B cell (primary cell): ENCODE measurements around the gene PRPF38A. TPM values are rescaled to one million over a fixed set of nuclear protein-coding genes. Genes with fewer than 3 reads are reported as not detected.

Experiments used
- ATAC-seq: fragments of 200-7000 bp; cut with Tn5 transposase; one replicate; pipeline ENCODE4 v1.10.0; 2021; ENCODE audit warnings: low read depth, mild to moderate bottlenecking, moderate number of reproducible peaks, moderate library complexity
- CTCF ChIA-PET: fragments of 350-600 bp; sonication (Branson Sonifier 250); formaldehyde crosslinking; loops from one replicate; lab custom pipeline; 2021; ENCODE audit warnings: antibody characterized with exemption, inconsistent platforms; lab: Charles Lee
- POLR2A ChIA-PET: fragments of 350-600 bp; sonication (Branson Sonifier 250); formaldehyde crosslinking; loops from one replicate; lab custom pipeline; 2021; ENCODE audit warnings: antibody characterized with exemption; lab: Charles Lee
- DNase-seq: peaks from one replicate; pipeline ENCODE4 v3.0.0; 2013
- H2AFZ ChIP-seq: 2 replicates; pipeline ENCODE4 v1.6.1; 2012; ENCODE audit warnings: mild to moderate bottlenecking, low read depth, low read length; ENCODE audit not compliant: insufficient read depth, poor library complexity, severe bottlenecking
- H3K27ac ChIP-seq, 2 donors: 1 replicate in 1 of 2; 2 replicates in 1 of 2; pipeline ENCODE4 v1.5.1; 2012 to 2013; ENCODE audit warnings: low read length in 2 of 2, mild to moderate bottlenecking in 2 of 2, moderate library complexity in 1 of 2
- H3K27me3 ChIP-seq, 4 experiments: fragments of 200-600 bp in 1 of 4; sonication (generic) in 1 of 4; replicated peaks in 1 of 4; 1 replicate in 2 of 4; 2 replicates in 2 of 4; pipeline versions ENCODE4 v1.6.1 to v1.7.0; 2013 to 2016; ENCODE audit warnings: low read length in 3 of 4, mild to moderate bottlenecking in 2 of 4, mixed read lengths in 1 of 4, moderate library complexity in 1 of 4; ENCODE audit not compliant: insufficient read depth in 4 of 4, control insufficient read depth in 3 of 4; ENCODE audit errors: control extremely low read depth in 1 of 4
- H3K36me3 ChIP-seq, 2 experiments: replicated peaks in 1 of 2; 1 replicate in 1 of 2; 2 replicates in 1 of 2; pipeline versions ENCODE4 v1.6.1 to v1.7.1; 2013; ENCODE audit warnings: low read length in 1 of 2; ENCODE audit not compliant: insufficient read depth in 2 of 2, control insufficient read depth in 1 of 2; ENCODE audit errors: control extremely low read depth in 1 of 2, extremely low read depth in 1 of 2
- H3K4me1 ChIP-seq, 2 donors: fragments of 200-600 bp in 1 of 2; sonication (generic) in 1 of 2; 1 replicate in 1 of 2; 2 replicates in 1 of 2; pipeline versions ENCODE4 v1.5.1 to v1.6.1; 2013 to 2017; ENCODE audit warnings: low read length in 2 of 2; ENCODE audit not compliant: control insufficient read depth in 2 of 2, insufficient read depth in 2 of 2
- H3K4me2 ChIP-seq: replicated peaks from 2 replicates; pipeline ENCODE3; 2012; ENCODE audit warnings: mild to moderate bottlenecking, low read depth, low read length; ENCODE audit not compliant: poor library complexity, severe bottlenecking
- H3K4me3 ChIP-seq, 5 experiments: fragments of 200-600 bp in 1 of 5; sonication (generic) in 1 of 5; 1 replicate in 3 of 5; 2 replicates in 2 of 5; pipeline versions ENCODE4 v1.5.1 to v1.7.0; 2011 to 2016; ENCODE audit warnings: low read length in 4 of 5, mild to moderate bottlenecking in 4 of 5, low read depth in 2 of 5, control low read depth in 1 of 5, moderate library complexity in 1 of 5; ENCODE audit not compliant: insufficient read depth in 1 of 5; ENCODE audit errors: control extremely low read depth in 1 of 5, extremely low read depth in 1 of 5
- H3K79me2 ChIP-seq: fragments of 200-600 bp; sonication (generic); one replicate; pipeline ENCODE4 v1.6.0; 2016; ENCODE audit warnings: low read length; ENCODE audit not compliant: control insufficient read depth, insufficient read depth
- H3K9ac ChIP-seq: fragments of 200-600 bp; sonication (generic); 2 replicates; pipeline ENCODE4 v1.6.1; 2017; ENCODE audit warnings: mild to moderate bottlenecking, low read length, moderate library complexity
- H3K9me3 ChIP-seq, 3 donors: one replicate each; pipeline versions ENCODE4 v1.6.1 to v1.7.1; 2013; ENCODE audit warnings: low read length in 2 of 3; ENCODE audit not compliant: control insufficient read depth in 2 of 3, insufficient read depth in 1 of 3; ENCODE audit errors: control extremely low read depth in 1 of 3
- H4K20me1 ChIP-seq: 2 replicates; pipeline ENCODE4 v1.6.0; 2012; ENCODE audit warnings: mild to moderate bottlenecking, low read length; ENCODE audit not compliant: insufficient read depth, control insufficient read depth, poor library complexity, severe bottlenecking
- H3K27ac Mint-ChIP-seq: one replicate; pipeline ENCODE4 v1.8.0; 2021; ENCODE audit warnings: mixed read lengths
- H3K27me3 Mint-ChIP-seq: one replicate; pipeline ENCODE4 v1.8.0; 2021; ENCODE audit warnings: mixed read lengths
- H3K4me1 Mint-ChIP-seq: one replicate; pipeline ENCODE4 v1.8.0; 2021; ENCODE audit warnings: mixed read lengths
- H3K4me3 Mint-ChIP-seq: one replicate; pipeline ENCODE4 v1.8.0; 2021; ENCODE audit warnings: mixed read lengths
- H3K9me3 Mint-ChIP-seq: one replicate; pipeline ENCODE4 v1.8.0; 2022; ENCODE audit warnings: mixed read lengths; ENCODE audit not compliant: insufficient read depth
- CTCF ChIP-seq: fragments of 200-600 bp; IDR thresholded peaks from one replicate; pipeline ENCODE4 v1.8.0; 2022; ENCODE audit warnings: antibody characterized with exemption, mild to moderate bottlenecking
- EZH2 ChIP-seq: IDR thresholded peaks from 2 replicates; pipeline ENCODE4 v1.6.1; 2012; ENCODE audit warnings: borderline replicate concordance, low read depth, mild to moderate bottlenecking, moderate library complexity, low read length; ENCODE audit not compliant: insufficient read depth, poor library complexity, severe bottlenecking
- WGBS: methylation state at CpG from one replicate; pipeline ENCODE4 v1.1.5; 2013; ENCODE audit warnings: missing lambda C conversion rate; ENCODE audit not compliant: insufficient coverage; 5-methylcytosine and 5-hydroxymethylcytosine counted together
- intact Hi-C: fragments of 100-400 bp; cut with micrococcal nuclease; formaldehyde crosslinking; loops from one replicate; pipeline ENCODE4 v1.10.0; 2022
- polyA plus RNA-seq: library from polyadenylated mRNA; depleted of rRNA; stranded (reverse); fragments of >200 nt; gene quantifications from 2 replicates; pipeline ENCODE4 v1.2.3, GENCODE V29; 2012
- total RNA-seq, 2 donors: library from RNA; stranded (reverse); fragments of 120-200 nt in 1 of 2; gene quantifications; 1 replicate in 1 of 2; 2 replicates in 1 of 2; pipeline versions ENCODE4 v1.2.3 to v1.2.4, GENCODE V29; 2013 to 2022

The PRPF38A gene
- total and polyA plus RNA-seq, 2 donors (not counting 1 experiment from before 2014, with no cell fraction given), result 21.8 to 69.8 TPM

- POLR2A ChIA-PET, result no interaction called here
- Mint-ChIP-seq H3K27me3 (no peaks in the 10 kb centered on the region), H3K27ac (no peak overlapping the region), H3K9me3 (no peaks in the 10 kb centered on the region), H3K4me3 (no peak overlapping the region), H3K4me1 (no peaks in the 10 kb centered on the region)
- Histone ChIP-seq H3K27ac (no peak overlapping the region), H3K4me2 (no peak overlapping the region), H3K27me3 (no peaks in the 10 kb centered on the region), H3K4me1 (no peaks in the 10 kb centered on the region), H4K20me1 (peaks cover 7% of the 10 kb centered on the region), H3K4me3 (no peak overlapping the region), H3K9ac (no peak overlapping the region), H3K79me2 (no peaks in the 10 kb centered on the region), H3K9me3 (no peaks in the 10 kb centered on the region), H3K36me3 (peaks cover 7 to 89% of the 10 kb centered on the region in 2 experiments), H2AFZ (no peak overlapping the region)
- ATAC-seq (no peak), DNase-seq (no peak)
- CTCF ChIA-PET, result no interaction called here
- TF ChIP-seq EZH2 (no peak), CTCF (no peak)
- WGBS, result 98% methylated on average over 7 of the region's 8 CpGs
- intact Hi-C loops, result no loop called here
Observed at GRCh38 chr1:52355436-52355835, 49.0 kb upstream of the PRPF38A start.

- no peaks in the 10 kb centered on the region for H3K27me3 ChIP-seq
- H3K4me1 ChIP-seq, result no peaks in the 10 kb centered on the region
- TF ChIP-seq CTCF (no peak), EZH2 (no peak)
- no peak overlapping the region for H3K27ac Mint-ChIP-seq
- H3K4me3 Mint-ChIP-seq, result no peak overlapping the region
- no peak overlapping the region for H3K27ac ChIP-seq
- no peak for ATAC-seq
- H3K36me3 ChIP-seq, result peaks cover 9 to 93% of the 10 kb centered on the region in 2 experiments
- POLR2A ChIA-PET, result no interaction called here
- no peak overlapping the region for H3K9ac ChIP-seq
- H3K27me3 Mint-ChIP-seq, result no peaks in the 10 kb centered on the region
- intact Hi-C loops, result no loop called here
- no peak for DNase-seq
- no peak overlapping the region for H3K4me3 ChIP-seq
- 96% methylated on average over 11 of the region's 11 CpGs for WGBS
- H3K4me2 ChIP-seq, result no peak overlapping the region
- H2AFZ ChIP-seq, result no peak overlapping the region
- no peaks in the 10 kb centered on the region for H3K79me2 ChIP-seq
- no peaks in the 10 kb centered on the region for H3K9me3 ChIP-seq
- CTCF ChIA-PET, result no interaction called here
- no peaks in the 10 kb centered on the region for H3K9me3 Mint-ChIP-seq
- peaks cover 11% of the 10 kb centered on the region for H4K20me1 ChIP-seq
- H3K4me1 Mint-ChIP-seq, result no peaks in the 10 kb centered on the region
Observed at GRCh38 chr1:52355847-52356505, 48.4 kb upstream of the PRPF38A start.
